Prostate gland (tissue), 2 donors: Measurements from ENCODE around the gene SLC49A3. TPM values are rescaled to one million over a fixed set of nuclear protein-coding genes. Genes with fewer than 3 reads are reported as not detected.

ENCODE experiments used
- DNase-seq: peaks from one replicate; pipeline ENCODE4 v3.0.0-alpha.2; 2019; ENCODE audit warnings: low spot score
- H3K27ac ChIP-seq, 2 donors: fragments of 200-600 bp; sonication (generic); 2 replicates each; pipeline ENCODE4 v1.5.1; 2017 to 2019
- H3K27me3 ChIP-seq: fragments of 200-600 bp; sonication (generic); replicated peaks from 2 replicates; pipeline ENCODE4 v1.5.1; 2019; ENCODE audit not compliant: insufficient read depth
- H3K36me3 ChIP-seq, 2 donors: fragments of 200-600 bp; sonication (generic); 1 replicate in 1 of 2; 2 replicates in 1 of 2; pipeline versions ENCODE4 v1.5.1 to v1.8.1; 2017 to 2019
- H3K4me1 ChIP-seq: fragments of 200-600 bp; sonication (generic); replicated peaks from 2 replicates; pipeline ENCODE4 v1.5.1; 2019
- H3K4me3 ChIP-seq, 2 donors: fragments of 200-600 bp; sonication (generic); 2 replicates each; pipeline ENCODE4 v1.5.1; 2017 to 2019
- H3K9me3 ChIP-seq: fragments of 200-600 bp; sonication (generic); 2 replicates; pipeline ENCODE4 v1.5.1; 2017
- CTCF ChIP-seq, 4 experiments: fragments of 200-600 bp in 2 of 4; fragments of 450-650 bp in 2 of 4; sonication (generic) in 2 of 4; IDR thresholded peaks; 1 replicate in 3 of 4; 2 replicates in 1 of 4; pipeline ENCODE4 v1.5.1; 2016 to 2019; ENCODE audit warnings: antibody characterized with exemption in 4 of 4, mild to moderate bottlenecking in 2 of 4, moderate library complexity in 2 of 4
- POLR2A ChIP-seq: fragments of 450-650 bp; IDR thresholded peaks from one replicate; pipeline ENCODE4 v1.6.1; 2016; ENCODE audit warnings: antibody characterized with exemption, mild to moderate bottlenecking
- POLR2AphosphoS5 ChIP-seq: sonication (generic); formaldehyde crosslinking; IDR thresholded peaks from one replicate; pipeline ENCODE4 v1.6.1; 2017; ENCODE audit warnings: antibody characterized with exemption
- WGBS: methylation state at CpG from one replicate; pipeline ENCODE4 v1.1.5; 2018; 5-methylcytosine and 5-hydroxymethylcytosine counted together
- intact Hi-C: fragments of 100-400 bp; cut with DNase I; formaldehyde crosslinking; loops from one replicate; pipeline ENCODE4 v1.14.2; 2022
- total RNA-seq, 2 donors: library from RNA; depleted of rRNA; stranded (reverse); fragments of >200 nt; gene quantifications; one replicate each; pipeline ENCODE4 v1.1.0, GENCODE V29; 2016

The SLC49A3 gene
- total RNA-seq, 2 donors from 2014 or later: 2.6 to 11.0 TPM

GRCh38 chr4:660401-660800 is 28.6 kb downstream of the SLC49A3 start:
- TF ChIP-seq POLR2A (no peak), POLR2AphosphoS5 (no peak), CTCF (IDR thresholded peaks at IDR 0.05) (no peak)
- 95% methylated on average over 10 of the region's 10 CpGs for WGBS
- no peak for DNase-seq
- Histone ChIP-seq H3K36me3 (no peaks in the 10 kb centered on the region), H3K4me1 (no peaks in the 10 kb centered on the region), H3K4me3 (no peak overlapping the region), H3K9me3 (no peaks in the 10 kb centered on the region), H3K27me3 (no peaks in the 10 kb centered on the region), H3K27ac (no peak overlapping the region)
- intact Hi-C loops: no loop called here

- Histone ChIP-seq H3K9me3 (no peaks in the 10 kb centered on the region), H3K27ac (no peak overlapping the region), H3K27me3 (no peaks in the 10 kb centered on the region), H3K36me3 (no peaks in the 10 kb centered on the region), H3K4me1 (no peaks in the 10 kb centered on the region), H3K4me3 (no peak overlapping the region)
- intact Hi-C loops: no loop called here
- DNase-seq: no peak
- 90% methylated on average over 8 of the region's 8 CpGs for WGBS
- TF ChIP-seq POLR2AphosphoS5: no peak
- no peak for TF ChIP-seq CTCF (IDR thresholded peaks at IDR 0.05)
- TF ChIP-seq POLR2A: no peak
Measured at GRCh38 chr4:659851-660250, 29.1 kb downstream of the SLC49A3 start.

DNA sequence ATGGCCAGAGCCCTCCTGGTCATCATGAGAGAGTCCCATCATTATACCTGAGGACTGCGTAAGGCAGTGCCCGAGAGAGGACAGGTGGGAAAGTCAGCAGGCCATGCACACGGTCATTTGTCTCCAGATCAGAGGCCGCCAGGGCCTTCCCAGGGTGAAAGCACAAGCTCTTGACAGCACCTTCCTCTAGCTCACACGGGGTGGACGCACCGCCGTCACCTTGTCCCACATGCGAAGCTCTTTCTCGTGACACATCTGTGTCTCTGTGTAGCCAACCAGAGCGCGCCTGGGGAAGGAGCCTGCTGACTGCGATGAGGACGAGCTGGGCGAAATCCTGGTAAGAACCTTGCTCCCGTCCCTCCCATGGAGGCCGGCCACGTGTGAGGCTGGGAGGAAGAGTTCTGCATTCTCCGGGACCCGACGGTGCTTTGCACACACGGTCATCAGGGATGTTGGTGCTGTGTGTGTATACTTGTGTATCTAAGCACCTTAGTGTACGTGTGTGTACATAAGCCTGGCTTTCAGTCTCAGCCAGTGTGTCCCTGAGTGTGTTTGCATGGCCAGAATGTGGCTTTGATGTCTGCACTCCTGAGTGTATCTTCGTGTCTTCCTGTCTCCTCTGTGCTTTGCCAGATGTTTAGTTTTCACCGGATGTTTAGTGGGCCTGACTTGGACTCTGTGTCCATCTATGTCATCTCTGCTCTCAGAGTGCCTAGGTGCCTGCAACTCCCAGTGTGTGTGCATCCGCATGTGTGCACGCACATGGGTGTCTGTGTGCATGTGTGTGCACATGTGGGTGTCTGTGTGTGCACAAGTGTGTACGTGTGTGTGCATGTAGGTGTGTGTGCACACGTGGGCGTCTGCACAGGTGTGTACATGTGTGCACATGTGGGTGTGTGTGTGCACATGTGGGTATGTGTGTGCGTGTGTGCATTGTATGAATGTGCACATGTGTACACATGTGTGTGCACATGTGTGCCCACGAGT is 30.0 kb downstream of the SLC49A3 start:
- no peak overlapping the region for H3K27ac ChIP-seq
- H3K4me1 ChIP-seq: no peaks in the 10 kb centered on the region
- no peaks in the 10 kb centered on the region for H3K9me3 ChIP-seq
- no peak for TF ChIP-seq CTCF (IDR thresholded peaks at IDR 0.05)
- TF ChIP-seq POLR2A: no peak
- TF ChIP-seq POLR2AphosphoS5: no peak
- H3K27me3 ChIP-seq: no peaks in the 10 kb centered on the region
- H3K4me3 ChIP-seq: no peak overlapping the region
- no peaks in the 10 kb centered on the region for H3K36me3 ChIP-seq
- 93% methylated on average over 31 of the region's 32 CpGs for WGBS
- intact Hi-C loops: no loop called here
- no peak for DNase-seq

GRCh38 chr4:657834-658667 is 30.9 kb downstream of the SLC49A3 start:
- DNase-seq: no peak
- Histone ChIP-seq H3K36me3 (no peaks in the 10 kb centered on the region), H3K4me1 (no peaks in the 10 kb centered on the region), H3K27ac (no peak overlapping the region), H3K4me3 (no peak overlapping the region), H3K27me3 (no peaks in the 10 kb centered on the region), H3K9me3 (no peaks in the 10 kb centered on the region)
- no peak for TF ChIP-seq POLR2A
- no peak for TF ChIP-seq CTCF (IDR thresholded peaks at IDR 0.05)
- TF ChIP-seq POLR2AphosphoS5: no peak
- intact Hi-C loops: no loop called here
- 86% methylated on average over 27 of the region's 27 CpGs for WGBS
